ENCODE measurements around the gene HECTD4.

- TF ChIP-seq POLR2AphosphoS5 (IDR thresholded peaks at IDR 0.05; ENCODE audit: low read depth, low read length), result no peak
- no peak for TF ChIP-seq CTCF (IDR thresholded peaks at IDR 0.05)
- TF ChIP-seq REST (IDR thresholded peaks at IDR 0.05; ENCODE audit: insufficient read depth in 1 of 2, low read depth in 2 of 2, low read length in 1 of 2), result no peak
- TF ChIP-seq TCF7L2 (IDR thresholded peaks at IDR 0.05; ENCODE audit: low read depth, low read length), result no peak
- TF ChIP-seq SIN3A (IDR thresholded peaks at IDR 0.05; ENCODE audit: borderline replicate concordance, insufficient read depth, low read depth, low read length), result no peak
These were observed 73.6 kb downstream of the HECTD4 start for GRCh38 chr12:112308652-112309051.

All from Panc1 (cell line).